Glomerular visceral epithelial cell (primary cell): ENCODE results near the gene INPP5F.
A peak's percentile ranks its signal among the peaks of the same experiment; 100 is the strongest.
"Not testable (repeated sequence)": the region's sequence is repeated elsewhere in the genome, so short reads cannot be mapped to it uniquely, and the experiment has no call there.

ENCODE experiments used
- DNase-seq: peaks from one replicate; pipeline ENCODE4 v3.0.0-alpha.2; 2016; ENCODE audit errors: extremely low spot score

Gene INPP5F

GRCh38 chr10:119777686-119778085, 51.8 kb downstream of the INPP5F start:
- DNase-seq = no peak

GRCh38 chr10:119778776-119779445, 53.1 kb downstream of the INPP5F start:
- DNase-seq = no peak

GRCh38 chr10:119780879-119781480, 55.1 kb downstream of the INPP5F start:
- no peak for DNase-seq

- DNase-seq = no peak
These were observed 55.6 kb downstream of the INPP5F start for GRCh38 chr10:119781498-119781897.

GRCh38 chr10:119782981-119783664, 57.3 kb downstream of the INPP5F start:
- no peak for DNase-seq

- DNase-seq = no peak
These were observed 57.8 kb downstream of the INPP5F start for GRCh38 chr10:119783665-119784027.

GRCh38 chr10:119784340-119785067, 58.7 kb downstream of the INPP5F start:
- DNase-seq = no peak

- DNase-seq = peak; percentile 59
These were observed 60.4 kb downstream of the INPP5F start for GRCh38 chr10:119786117-119786769.

GRCh38 chr10:119795101-119795500, 69.3 kb downstream of the INPP5F start:
- DNase-seq = not testable (repeated sequence)

- DNase-seq = no peak
These were observed 70.2 kb downstream of the INPP5F start for GRCh38 chr10:119796039-119796438.

GRCh38 chr10:119801176-119801575, 75.3 kb downstream of the INPP5F start:
- DNase-seq = no peak

- DNase-seq = no peak
These were observed 76.2 kb downstream of the INPP5F start for GRCh38 chr10:119801998-119802538.

GRCh38 chr10:119803264-119803663, 77.4 kb downstream of the INPP5F start:
- peak; percentile 33 for DNase-seq

GRCh38 chr10:119805702-119806230, 79.9 kb downstream of the INPP5F start:
- DNase-seq = no peak

GRCh38 chr10:119806334-119807130, 80.7 kb downstream of the INPP5F start:
- DNase-seq = no peak

- peak; percentile 80 for DNase-seq
These were observed 82.3 kb downstream of the INPP5F start for GRCh38 chr10:119807960-119808697.

- no peak for DNase-seq
These were observed 85.3 kb downstream of the INPP5F start for GRCh38 chr10:119811122-119811521.

- DNase-seq = no peak
These were observed 86.8 kb downstream of the INPP5F start for GRCh38 chr10:119812684-119813083.

- DNase-seq = no peak
These were observed 89.8 kb downstream of the INPP5F start for GRCh38 chr10:119815671-119816070.
